Progenitor cell of endocrine pancreas (in vitro differentiated cells): ENCODE results near the gene GTPBP4. TPM values are rescaled to one million over a fixed set of nuclear protein-coding genes. Genes with fewer than 3 reads are reported as not detected.

Experiments used
- DNase-seq: peaks from one replicate; pipeline ENCODE4 v3.0.0; 2021; ENCODE audit warnings: low spot score; ENCODE audit not compliant: unreplicated experiment
- H3K27ac Mint-ChIP-seq: 2 replicates; pipeline ENCODE4 v1.8.0; 2021; ENCODE audit warnings: mild to moderate bottlenecking, moderate library complexity, mixed read lengths
- H3K27me3 Mint-ChIP-seq: 2 replicates; pipeline ENCODE4 v1.8.0; 2021; ENCODE audit warnings: mixed read lengths
- H3K36me3 Mint-ChIP-seq: 2 replicates; pipeline ENCODE4 v1.8.0; 2022; ENCODE audit warnings: mixed read lengths; ENCODE audit not compliant: insufficient read depth
- H3K4me1 Mint-ChIP-seq: 2 replicates; pipeline ENCODE4 v1.8.0; 2021; ENCODE audit warnings: low read depth, mixed read lengths
- H3K4me3 Mint-ChIP-seq: 2 replicates; pipeline ENCODE4 v1.8.0; 2021; ENCODE audit warnings: low read depth, mild to moderate bottlenecking, moderate library complexity, mixed read lengths
- H3K9me3 Mint-ChIP-seq: 2 replicates; pipeline ENCODE4 v1.8.0; 2021; ENCODE audit warnings: low read depth, mixed read lengths
- CTCF ChIP-seq: fragments of 200-600 bp; sonication (generic); IDR thresholded peaks from one replicate; pipeline ENCODE4 v1.5.0; 2021; ENCODE audit warnings: antibody characterized with exemption, mild to moderate bottlenecking; ENCODE audit not compliant: unreplicated experiment
- total RNA-seq: library from RNA; stranded (reverse); gene quantifications from 2 replicates; pipeline ENCODE4 v1.2.1, GENCODE V29; 2021

Gene GTPBP4
- total RNA-seq, 1 donor from 2014 or later, result 53.2 TPM

GRCh38 chr10:1068380-1069361, 80.4 kb downstream of the GTPBP4 start:
- peaks cover 11% of the 10 kb centered on the region for H3K36me3 Mint-ChIP-seq

More at GRCh38 chr10:1068380-1069361, 80.4 kb downstream of the GTPBP4 start:
- no peak for DNase-seq
- no peak overlapping the region for H3K27ac Mint-ChIP-seq
- H3K9me3 Mint-ChIP-seq, result peaks cover 3% of the 10 kb centered on the region
- no peaks in the 10 kb centered on the region for H3K27me3 Mint-ChIP-seq
- H3K4me1 Mint-ChIP-seq, result peaks cover 22% of the 10 kb centered on the region
- no peak for TF ChIP-seq CTCF
- H3K4me3 Mint-ChIP-seq, result no peak overlapping the region

Other genes starting within 250 kb of the GTPBP4 start
- gene LARP4B, start 56.7 kb upstream of the GTPBP4 start, total RNA-seq, result 110 and 114 TPM in 2 replicates
- not detected in 2 replicates for gene IDI2, start 37.4 kb downstream of the GTPBP4 start, total RNA-seq
- 46.3 and 51.4 TPM in 2 replicates for gene IDI1, start 60.7 kb downstream of the GTPBP4 start, total RNA-seq
- 17.4 and 18.7 TPM in 2 replicates for gene WDR37, start 68.0 kb downstream of the GTPBP4 start, total RNA-seq